Stimulated activated CD8-positive, alpha-beta memory T cell treated with anti-CD3 and anti-CD28 coated beads, Interleukin-12 subunit alpha, Interleukin-12 subunit beta, amount 100 ng/mL, for 24 hours (primary cell): ENCODE results near the gene DNAI1.

Experiments used
- DNase-seq: peaks from one replicate; pipeline ENCODE4 v3.0.0-alpha.2; 2020; ENCODE audit errors: extremely low read depth

The DNAI1 gene

DNA sequence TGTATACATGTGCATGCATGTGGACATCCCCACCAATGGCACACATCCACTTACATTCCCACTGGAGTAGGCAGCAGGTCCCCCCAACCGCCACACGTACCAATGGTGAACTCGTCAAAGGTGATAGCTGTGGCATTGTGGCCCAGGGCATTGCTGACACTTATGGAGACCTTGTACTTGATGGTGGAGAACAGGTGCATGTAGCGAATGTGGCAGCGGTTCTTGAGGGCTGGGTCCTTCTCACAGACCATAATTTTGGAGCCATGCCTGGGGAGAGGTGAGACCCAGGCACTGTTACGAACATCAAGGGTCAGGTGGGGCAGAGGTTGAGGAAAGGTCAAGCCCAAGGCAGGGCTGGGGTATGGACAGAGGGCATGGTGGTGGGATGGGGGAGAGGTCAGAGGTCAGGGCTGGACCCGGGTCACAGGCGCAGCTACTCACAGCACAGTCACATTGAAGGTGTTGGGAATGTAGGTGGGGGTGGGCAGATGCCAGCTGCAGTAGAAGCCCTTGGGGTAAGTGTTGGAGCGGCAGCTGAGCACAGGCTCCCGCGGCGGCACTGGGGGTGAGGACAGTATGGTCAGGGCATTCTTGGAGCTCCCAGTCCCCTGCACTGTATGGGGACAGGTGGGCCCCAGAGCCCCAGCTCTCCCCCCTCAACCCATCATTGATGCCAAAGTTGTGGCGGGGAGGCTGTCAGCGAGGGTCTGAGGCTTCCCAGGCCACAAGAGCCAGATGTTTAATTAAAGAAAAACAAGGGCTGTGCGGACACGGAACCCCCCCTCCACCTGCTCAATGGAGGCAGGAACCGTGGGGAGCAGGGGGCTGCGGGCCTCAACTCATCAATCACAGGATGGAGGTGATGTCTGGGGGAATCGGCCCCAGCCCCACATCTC, 99.1 kb downstream of the DNAI1 start:
- no peak for DNase-seq

DNA sequence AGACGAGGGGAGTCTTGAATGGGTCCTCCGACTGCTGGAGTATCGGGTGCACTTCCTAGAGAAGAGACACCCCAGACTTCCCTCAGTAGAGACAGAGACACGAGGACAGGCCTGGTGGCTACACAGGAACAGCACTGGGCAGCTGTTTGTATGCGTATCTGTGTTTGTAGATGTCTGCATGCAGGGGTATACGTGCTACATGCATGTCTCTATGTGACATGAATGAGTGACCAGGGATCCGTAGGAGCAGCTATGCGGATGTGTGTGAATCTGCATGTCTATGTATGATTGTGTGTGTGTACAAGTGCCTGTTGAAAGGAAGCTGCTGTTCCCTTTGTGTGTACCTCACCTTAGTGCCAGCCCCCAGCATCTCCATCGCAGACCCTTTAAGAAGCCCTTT, 99.8 kb downstream of the DNAI1 start:
- no peak for DNase-seq

DNA sequence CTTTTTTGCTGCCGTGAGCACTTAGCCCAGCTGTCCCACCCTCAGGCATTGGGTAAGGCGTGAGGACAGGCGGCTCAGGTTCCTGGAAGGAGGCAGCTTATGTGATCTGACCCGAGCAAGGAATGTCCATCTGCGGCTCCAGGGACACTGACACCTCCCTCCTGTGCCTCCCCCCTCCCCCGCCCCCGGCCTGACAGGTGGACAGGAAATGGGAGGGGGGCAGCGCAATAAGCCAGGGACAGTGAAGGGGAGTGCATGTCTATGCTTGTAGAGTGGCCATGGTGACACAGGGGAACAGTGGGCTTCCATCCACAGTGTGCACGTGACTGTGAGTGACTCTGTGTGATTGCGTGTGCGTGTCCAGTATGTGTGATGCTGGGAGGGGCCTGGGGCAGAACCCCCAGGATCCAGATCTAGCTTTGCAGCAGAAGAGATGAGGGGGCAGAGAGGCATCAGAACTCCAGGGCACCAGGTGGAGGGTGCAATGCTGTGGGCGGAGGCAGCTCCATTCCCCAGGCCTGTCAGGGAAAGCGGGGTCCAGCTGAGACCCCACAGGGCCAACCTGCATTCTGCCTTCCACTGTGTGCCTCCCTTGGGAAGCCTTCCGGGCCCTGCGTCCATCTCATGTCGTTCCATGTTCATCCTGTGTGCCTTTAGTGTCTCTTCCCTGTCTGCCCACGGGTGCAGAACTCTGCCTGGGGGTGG, 100.5 kb downstream of the DNAI1 start:
- no peak for DNase-seq

DNA sequence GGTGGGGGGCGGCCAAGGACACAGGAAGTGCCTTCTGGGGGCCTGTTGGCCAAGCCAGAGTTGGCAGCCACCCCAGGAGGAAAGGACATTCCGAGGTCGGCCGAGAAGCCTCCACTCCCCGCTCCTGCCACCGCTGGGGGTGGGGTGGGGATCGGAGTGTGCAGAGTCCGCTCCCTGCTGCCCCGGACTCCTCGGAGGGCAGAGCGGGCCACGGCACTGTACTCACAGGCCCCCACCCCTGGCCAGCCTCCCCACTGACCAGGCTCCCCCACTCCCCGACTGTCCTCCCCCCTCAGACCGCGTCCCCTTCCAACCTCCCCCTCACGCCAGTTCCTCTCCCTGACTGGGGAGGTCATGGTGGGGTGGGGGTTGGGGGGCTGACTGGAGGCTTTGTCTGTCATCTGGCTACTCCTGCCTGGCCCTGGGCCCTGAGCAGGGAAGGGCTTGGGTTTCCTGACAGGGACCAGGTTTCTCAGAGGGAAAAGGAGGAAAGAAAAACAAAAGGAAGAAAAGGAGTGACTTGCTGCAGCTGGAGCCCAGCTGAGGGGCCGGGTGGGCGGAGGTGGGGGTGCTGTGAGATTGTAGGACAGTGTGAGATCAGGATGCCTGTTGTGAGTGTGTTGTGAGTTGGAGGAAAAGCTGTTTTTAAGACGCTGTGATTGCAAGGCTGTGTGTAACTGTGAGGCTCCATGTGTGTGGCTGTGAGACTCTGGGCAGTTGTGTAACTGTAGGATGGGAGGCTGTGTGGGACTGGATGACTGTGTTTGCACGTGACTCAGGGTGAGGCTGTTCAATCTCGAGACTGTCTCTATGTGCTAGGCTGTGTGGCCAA, 101.2 kb downstream of the DNAI1 start:
- no peak for DNase-seq

DNA sequence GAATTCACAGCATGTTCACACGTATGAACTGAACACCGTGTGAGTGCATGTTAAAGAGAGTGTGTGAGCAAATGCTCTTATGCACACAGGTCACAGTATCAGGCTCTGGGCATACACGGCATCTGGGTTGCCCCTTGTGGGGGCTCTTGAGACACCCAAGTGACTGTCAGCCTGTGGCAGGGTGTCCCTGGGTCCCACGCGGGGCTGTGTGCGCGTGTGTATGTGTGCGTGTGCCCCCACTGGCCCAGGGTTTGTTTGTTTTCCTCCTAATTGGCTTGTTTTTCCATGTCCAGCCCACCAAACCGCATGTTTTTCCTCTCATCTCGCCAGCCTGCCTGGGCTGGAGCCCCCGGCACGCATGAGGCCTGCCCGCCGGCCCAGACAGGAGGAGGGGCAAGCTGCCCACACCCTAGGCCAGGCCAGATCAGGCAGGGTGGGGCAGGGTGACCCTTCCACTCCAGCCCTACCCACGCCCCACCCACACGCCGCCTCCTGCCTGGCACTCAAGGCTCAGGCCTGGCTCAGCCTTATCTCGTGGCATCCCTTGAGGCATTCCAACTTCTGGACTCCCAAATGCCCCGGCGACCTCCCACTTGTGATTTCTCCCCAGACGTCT, 102.1 kb downstream of the DNAI1 start:
- DNase-seq: no peak

DNA sequence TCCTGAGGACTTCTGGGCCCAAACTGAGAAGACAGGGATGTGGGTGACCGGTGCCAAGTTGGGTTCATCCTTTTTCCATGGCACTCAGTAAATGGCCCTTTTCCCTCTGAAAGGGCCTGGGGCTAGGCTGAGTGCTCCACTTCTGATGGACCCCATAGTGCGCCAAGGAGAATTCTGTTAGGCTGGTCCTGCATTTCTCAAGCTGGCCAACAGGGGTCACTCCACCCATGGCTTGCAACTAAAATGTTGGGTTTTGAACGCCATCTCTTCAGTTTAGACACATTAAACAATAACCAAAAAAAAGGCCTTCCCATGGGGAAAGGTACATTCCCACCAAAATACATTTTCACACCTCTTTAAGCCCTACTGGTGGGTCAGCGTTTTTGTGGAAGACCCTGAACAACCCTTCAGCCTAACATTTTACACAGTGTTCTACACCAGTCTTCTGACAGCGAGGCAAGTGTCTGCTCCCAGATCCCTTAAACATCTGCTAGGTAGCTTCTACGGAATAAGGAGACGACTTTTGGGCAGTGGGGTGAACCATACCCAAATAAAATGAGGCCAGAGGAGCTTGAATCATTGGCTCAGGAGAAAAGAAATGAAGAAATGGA, 103.6 kb downstream of the DNAI1 start:
- no peak for DNase-seq

DNA sequence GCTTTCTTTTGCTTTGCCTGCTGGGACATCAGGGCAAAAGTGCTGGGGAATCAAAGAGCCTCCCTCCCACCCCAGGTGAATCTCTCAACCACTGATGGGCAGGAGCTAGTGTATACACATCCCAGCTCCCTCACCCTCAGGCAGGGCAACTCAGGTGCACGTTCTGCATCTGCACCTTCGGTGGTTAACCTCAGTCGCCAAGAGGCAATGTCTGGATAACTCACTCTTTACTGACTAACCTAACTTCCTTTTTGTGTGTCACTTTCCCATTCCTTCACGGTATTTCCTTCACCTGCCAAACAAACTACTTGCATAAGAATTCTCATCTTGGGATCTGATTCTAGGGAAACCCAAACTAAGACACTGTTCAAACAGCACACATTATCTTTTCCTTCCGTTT, 104.7 kb downstream of the DNAI1 start:
- DNase-seq: no peak

DNA sequence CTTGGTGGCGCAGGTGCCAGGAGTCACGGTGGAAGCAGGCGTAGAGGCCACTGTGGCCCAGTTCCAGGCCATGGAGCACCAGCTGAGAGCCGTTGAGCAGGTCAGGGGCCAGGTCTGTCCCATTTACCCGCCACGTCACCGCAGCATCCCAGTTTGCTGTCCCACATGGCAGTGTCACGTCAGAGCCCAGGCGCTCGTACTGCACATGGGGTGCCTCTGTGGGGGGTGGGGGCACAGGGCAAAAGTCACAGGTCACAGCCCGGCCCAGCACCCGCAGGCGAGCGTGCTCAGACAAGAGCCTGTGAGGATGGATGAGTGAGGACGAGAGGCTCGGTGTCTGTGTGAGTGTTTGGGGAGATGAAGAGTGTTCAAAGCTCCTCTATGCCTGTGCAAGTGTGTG, 106.0 kb downstream of the DNAI1 start:
- DNase-seq: no peak

DNA sequence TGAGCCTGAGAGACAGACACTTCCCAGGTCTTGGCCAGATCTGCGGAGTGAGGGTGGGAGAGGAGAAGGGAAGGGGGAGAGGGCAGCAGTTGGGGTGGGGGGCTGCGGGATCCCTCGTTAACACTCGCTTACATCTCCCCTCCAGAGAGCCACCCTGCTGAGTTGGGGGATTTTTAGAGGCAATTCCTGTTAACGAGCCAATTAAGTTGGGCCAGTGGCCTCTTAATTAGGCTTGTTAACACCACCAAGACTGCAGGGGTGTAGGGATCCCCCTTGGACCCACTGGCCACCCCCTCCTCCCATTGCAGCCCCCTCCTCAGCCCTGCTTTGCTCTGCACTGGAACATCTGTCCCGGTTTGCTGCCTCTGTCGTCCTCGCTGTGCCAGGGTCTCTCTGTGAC, 107.3 kb downstream of the DNAI1 start:
- DNase-seq: no peak

DNA sequence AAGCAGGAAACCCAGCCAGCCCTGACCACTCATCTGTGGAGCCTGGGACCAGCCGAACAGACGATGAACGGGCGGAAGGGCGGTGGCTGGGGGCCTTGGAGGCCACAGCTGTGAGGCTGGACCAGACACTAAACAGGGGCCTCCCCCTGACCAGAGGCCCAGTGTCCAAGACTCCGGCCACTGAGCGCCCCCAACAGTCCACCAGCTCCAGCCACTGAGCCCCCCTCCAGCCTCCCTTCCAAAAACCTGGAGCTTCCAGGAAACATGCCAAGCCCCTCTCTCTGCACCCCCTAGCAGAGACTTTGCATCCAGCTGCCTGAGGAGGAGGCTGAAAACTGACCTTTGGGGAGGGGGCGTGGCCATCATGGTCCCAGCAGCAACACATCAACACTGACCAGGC, 107.7 kb downstream of the DNAI1 start:
- no peak for DNase-seq

DNA sequence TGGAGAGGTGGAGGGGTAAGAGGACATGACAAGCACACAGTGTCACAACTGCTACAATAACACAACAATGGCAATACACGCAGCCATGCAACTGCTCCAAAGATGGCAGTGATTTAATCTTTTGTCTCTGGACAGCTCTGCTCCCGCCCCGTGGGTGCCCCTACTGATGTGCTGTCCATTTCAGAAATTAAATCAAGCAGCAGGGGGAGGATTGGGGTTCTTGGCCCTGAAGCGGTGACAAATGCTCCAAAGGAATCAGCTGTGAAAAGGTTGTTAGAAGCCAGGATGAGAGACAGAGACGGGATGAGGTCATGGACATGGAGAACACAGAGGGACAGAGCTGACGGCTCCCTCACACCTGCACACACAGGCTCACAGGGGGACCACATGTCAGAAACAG, 108.4 kb downstream of the DNAI1 start:
- DNase-seq: no peak

DNA sequence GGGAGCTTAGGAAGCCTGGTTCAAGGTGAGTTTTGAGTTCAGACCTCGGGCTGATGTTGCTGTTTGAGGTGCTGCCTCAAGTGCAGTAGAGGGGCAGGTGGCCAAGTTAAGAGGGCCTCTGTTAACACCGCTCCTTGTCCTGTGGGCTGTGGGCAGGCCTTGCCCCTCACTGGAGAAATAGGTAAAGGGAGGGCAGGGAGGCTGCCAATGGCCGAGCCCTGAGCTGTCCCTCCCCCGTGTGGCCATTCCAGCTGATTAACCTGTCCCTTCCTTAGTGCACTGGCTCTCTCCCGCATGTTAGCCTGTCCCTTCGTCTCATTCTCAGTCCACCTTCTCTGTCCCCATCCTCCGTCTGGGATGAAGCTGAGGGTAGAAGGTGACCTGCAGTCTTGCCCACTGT, 109.5 kb downstream of the DNAI1 start:
- no peak for DNase-seq

DNA sequence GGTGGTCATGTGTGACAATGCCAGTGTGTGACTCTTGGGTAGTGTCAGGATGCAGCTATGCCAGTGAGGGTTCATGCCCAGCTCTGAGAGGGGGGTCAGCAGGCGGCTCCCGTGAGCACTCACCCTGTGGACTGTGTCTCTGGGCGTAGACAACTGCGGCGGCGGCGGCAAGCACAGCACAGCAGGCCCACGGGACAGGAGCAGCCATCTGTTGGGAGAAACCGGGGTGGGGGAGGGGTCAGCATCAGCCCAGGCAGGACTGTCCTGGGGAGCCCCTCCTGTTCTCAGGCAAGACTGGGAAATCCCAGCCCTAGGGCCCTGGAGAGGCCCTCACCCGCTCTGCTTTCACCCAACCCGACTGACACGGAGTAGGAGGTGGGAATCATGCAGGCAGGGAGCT, 110.2 kb downstream of the DNAI1 start:
- no peak for DNase-seq

DNA sequence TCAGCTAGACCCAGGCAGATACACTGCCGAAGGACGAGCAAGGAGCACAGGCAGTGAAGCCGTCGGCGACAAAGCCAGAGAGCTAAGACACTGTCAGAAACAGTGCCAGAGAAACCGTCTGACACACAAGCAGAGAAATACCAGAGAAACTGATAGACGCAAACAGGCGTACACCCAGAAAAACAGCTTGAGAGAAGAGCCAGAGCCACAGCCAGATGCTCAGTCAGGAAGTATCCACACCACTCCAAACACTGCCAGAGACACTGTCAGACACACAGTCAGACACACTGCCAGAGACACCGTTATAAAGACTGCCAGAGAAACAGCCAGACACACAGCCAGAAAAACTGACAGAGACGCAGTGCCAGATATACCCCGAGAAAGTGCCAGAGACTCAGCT, 111.8 kb downstream of the DNAI1 start:
- no peak for DNase-seq
